Liver (tissue), 9 donors: ENCODE measurements around the gene AURKB. TPM values are rescaled to one million over a fixed set of nuclear protein-coding genes. Genes with fewer than 3 reads are reported as not detected.

ENCODE experiments used
- DNase-seq: peaks from one replicate; pipeline ENCODE4 v3.0.0-alpha.2; 2017; ENCODE audit warnings: low spot score
- H3K27ac ChIP-seq, 2 donors: one replicate each; pipeline ENCODE4 v1.7.0; 2013; ENCODE audit warnings: inconsistent platforms in 2 of 2, low read length in 2 of 2, control low read depth in 1 of 2, low read depth in 1 of 2, mild to moderate bottlenecking in 1 of 2
- H3K27me3 ChIP-seq, 4 donors: one replicate each; pipeline versions ENCODE4 v1.6.1 to v1.7.0; 2013; ENCODE audit warnings: low read length in 3 of 4, inconsistent platforms in 1 of 4, mild to moderate bottlenecking in 1 of 4, moderate library complexity in 1 of 4; ENCODE audit not compliant: control insufficient read depth in 4 of 4, insufficient read depth in 4 of 4
- H3K36me3 ChIP-seq, 4 donors: one replicate each; pipeline versions ENCODE4 v1.6.1 to v1.7.0; 2013; ENCODE audit warnings: low read length in 3 of 4, mild to moderate bottlenecking in 3 of 4, low read depth in 1 of 4, moderate library complexity in 1 of 4; ENCODE audit not compliant: control insufficient read depth in 4 of 4, insufficient read depth in 3 of 4
- H3K4me1 ChIP-seq, 4 donors: one replicate each; pipeline versions ENCODE4 v1.6.1 to v1.7.0; 2013; ENCODE audit warnings: low read length in 3 of 4, mild to moderate bottlenecking in 3 of 4, moderate library complexity in 1 of 4; ENCODE audit not compliant: control insufficient read depth in 4 of 4, insufficient read depth in 4 of 4
- H3K4me3 ChIP-seq, 3 donors: one replicate each; pipeline versions ENCODE4 v1.6.1 to v1.7.0; 2013; ENCODE audit warnings: low read length in 3 of 3, control low read depth in 1 of 3, low read depth in 1 of 3, mild to moderate bottlenecking in 1 of 3
- H3K9ac ChIP-seq, 2 donors: one replicate each; pipeline ENCODE4 v1.7.0; 2013; ENCODE audit warnings: low read length in 2 of 2, mild to moderate bottlenecking in 2 of 2, moderate library complexity in 2 of 2, control low read depth in 1 of 2, low read depth in 1 of 2
- H3K9me3 ChIP-seq, 4 donors: one replicate each; pipeline versions ENCODE4 v1.6.1 to v1.7.0; 2013; ENCODE audit warnings: low read length in 3 of 4; ENCODE audit not compliant: control insufficient read depth in 4 of 4
- ATF3 ChIP-seq: IDR thresholded peaks from 2 replicates; pipeline ENCODE4 v1.6.1; 2016; ENCODE audit warnings: antibody characterized with exemption
- EGR1 ChIP-seq, 2 donors: IDR thresholded peaks; 2 replicates each; pipeline ENCODE4 v1.6.1; 2016 to 2018; ENCODE audit warnings: antibody characterized with exemption in 2 of 2, low read depth in 2 of 2
- FOXA1 ChIP-seq: IDR thresholded peaks from 2 replicates; pipeline ENCODE4 v1.6.1; 2016; ENCODE audit warnings: antibody characterized with exemption
- FOXA2 ChIP-seq: IDR thresholded peaks from 2 replicates; pipeline ENCODE4 v1.6.1; 2016; ENCODE audit warnings: antibody characterized with exemption
- HNF4G ChIP-seq: IDR thresholded peaks from 2 replicates; pipeline ENCODE4 v1.6.1; 2016; ENCODE audit warnings: antibody characterized with exemption
- JUND ChIP-seq, 2 donors: IDR thresholded peaks; 2 replicates each; pipeline ENCODE4 v1.6.1; 2016; ENCODE audit warnings: antibody characterized with exemption in 2 of 2
- NR2F2 ChIP-seq: IDR thresholded peaks from 2 replicates; pipeline ENCODE4 v1.6.1; 2016; ENCODE audit warnings: antibody characterized with exemption
- RAD21 ChIP-seq, 2 donors: IDR thresholded peaks; 2 replicates each; pipeline ENCODE4 v1.6.1; 2016; ENCODE audit warnings: antibody characterized with exemption in 2 of 2, mild to moderate bottlenecking in 2 of 2
- REST ChIP-seq: IDR thresholded peaks from 2 replicates; pipeline ENCODE4 v1.6.1; 2016; ENCODE audit warnings: antibody characterized with exemption, mild to moderate bottlenecking
- RXRA ChIP-seq, 2 donors: IDR thresholded peaks; 2 replicates each; pipeline ENCODE4 v1.6.1; 2017 to 2018; ENCODE audit warnings: antibody characterized with exemption in 2 of 2, mild to moderate bottlenecking in 1 of 2
- SP1 ChIP-seq: IDR thresholded peaks from 2 replicates; pipeline ENCODE4 v1.6.1; 2018; ENCODE audit warnings: antibody characterized with exemption, mild to moderate bottlenecking
- TAF1 ChIP-seq: conservative IDR thresholded peaks from 2 replicates; pipeline ENCODE4 v1.6.1; 2016; ENCODE audit warnings: antibody characterized with exemption, mild to moderate bottlenecking
- YY1 ChIP-seq: IDR thresholded peaks from 2 replicates; pipeline ENCODE4 v1.6.1; 2016; ENCODE audit warnings: antibody characterized with exemption, mild to moderate bottlenecking
- ZBTB33 ChIP-seq: IDR thresholded peaks from 2 replicates; pipeline ENCODE4 v1.6.1; 2016; ENCODE audit warnings: antibody characterized with exemption
- WGBS: extraction: QIAGEN DNeasy Blood & Tissue Kit; methylation state at CpG from one replicate; pipeline ENCODE4 v1.1.7; 2013; 5-methylcytosine and 5-hydroxymethylcytosine counted together
- polyA plus RNA-seq, 2 donors: library from polyadenylated mRNA; stranded (reverse) in 1 of 2; unstranded in 1 of 2; fragments of 200-250 nt in 1 of 2; fragments of >200 nt in 1 of 2; fragmentation: Nextera tagmentation in 1 of 2; extraction: Ambion mirVana in 1 of 2; gene quantifications; one replicate each; pipeline versions ENCODE4 v1.2.1 to v1.2.3, GENCODE V29; 2013 to 2015
- total RNA-seq, 2 donors: library from RNA; depleted of rRNA; stranded (reverse); fragments of >200 nt; gene quantifications; one replicate each; pipeline ENCODE4 v1.2.3, GENCODE V29; 2014
- TF ChIP-seq, protein P1 (sequence below): IDR thresholded peaks from 2 replicates; pipeline ENCODE4 v1.6.1; 2016; ENCODE audit warnings: antibody characterized with exemption
- donor health status: healthy.
- donor health status: healthy.
- donor health status: healthy.
- donor health status: healthy.
- donor health status: healthy.

Gene AURKB
- total and polyA plus RNA-seq, 4 donors, result 0.42 to 25.9 (median 3.0) TPM

- TF ChIP-seq REST, result peak; percentile 55
- TF ChIP-seq FOXA1, result no peak
- TF ChIP-seq HNF4G, result no peak
- peak; percentile 85 for TF ChIP-seq SP1
- TF ChIP-seq FOXA2, result no peak
These were observed 38.6 kb upstream of the AURKB start, which contains the start of gene PFAS (continued) for GRCh38 chr17:8248751-8249607.

- TF ChIP-seq FOXA2 (no peak), YY1 (no peak), EGR1 (IDR thresholded peaks at IDR 0.05; ENCODE audit: low read depth in 2 of 2) (no peak), NR2F2 (no peak), ATF3 (no peak), ZBTB33 (no peak), TAF1 (no peak), JUND (IDR thresholded peaks at IDR 0.05) (no peak), RXRA (IDR thresholded peaks at IDR 0.05) (no peak), RAD21 (IDR thresholded peaks at IDR 0.05) (no peak), HNF4G (no peak)
- TF ChIP-seq, protein P1, sequence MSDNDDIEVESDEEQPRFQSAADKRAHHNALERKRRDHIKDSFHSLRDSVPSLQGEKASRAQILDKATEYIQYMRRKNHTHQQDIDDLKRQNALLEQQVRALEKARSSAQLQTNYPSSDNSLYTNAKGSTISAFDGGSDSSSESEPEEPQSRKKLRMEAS, result no peak
- Histone ChIP-seq H3K9me3 (no peaks in the 10 kb centered on the region), H3K9ac (no peak overlapping the region), H3K36me3 (peaks cover 2 to 6% (median 5%) of the 10 kb centered on the region in 4 donors), H3K4me3 (no peak overlapping the region), H3K27me3 (no peaks in the 10 kb centered on the region), H3K27ac (no peak overlapping the region), H3K4me1 (peaks cover 0 to 15% (median 7%) of the 10 kb centered on the region in 4 donors)
- DNase-seq, result no peak
- 97% methylated on average over 8 of the region's 8 CpGs for WGBS
These were observed 34.4 kb upstream of the AURKB start for GRCh38 chr17:8244768-8245167.

DNA sequence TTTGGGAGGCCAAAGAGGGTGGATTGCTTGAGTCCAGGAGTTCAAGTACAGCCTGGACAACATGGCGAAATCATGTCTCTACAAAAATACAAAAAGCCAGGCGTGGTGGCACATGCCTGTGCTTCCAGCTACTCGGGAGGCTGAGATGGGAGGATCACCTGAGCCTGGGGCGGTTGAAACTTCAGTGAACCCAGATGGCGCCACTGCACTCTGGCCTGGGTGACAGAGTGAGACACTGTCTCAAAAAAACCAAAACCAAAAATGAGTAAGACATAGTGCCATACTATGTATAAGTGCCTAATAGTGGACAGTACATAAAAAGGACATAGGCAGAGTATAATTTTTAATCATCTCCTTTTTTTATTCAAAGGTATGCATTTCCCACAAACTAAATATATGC, 33.5 kb upstream of the AURKB start:
- DNase-seq, result no peak
- no peak for TF ChIP-seq SP1
- TF ChIP-seq FOXA2, result no peak
- TF ChIP-seq RXRA (IDR thresholded peaks at IDR 0.05), result peak in 1 of 2 donors; percentile 12
- no peaks in the 10 kb centered on the region for H3K9me3 ChIP-seq
- 96% methylated on average over 5 of the region's 5 CpGs for WGBS
- no peaks in the 10 kb centered on the region for H3K27me3 ChIP-seq
- H3K36me3 ChIP-seq, result peaks cover 2 to 10% (median 8%) of the 10 kb centered on the region in 4 donors
- peaks cover 0 to 8% (median 3%) of the 10 kb centered on the region in 4 donors for H3K4me1 ChIP-seq
- H3K9ac ChIP-seq, result no peak overlapping the region
- no peak overlapping the region for H3K27ac ChIP-seq
- no peak overlapping the region for H3K4me3 ChIP-seq
